WTC11 (cell line): ENCODE measurements around the gene RAPGEF5. TPM values are rescaled to one million over a fixed set of nuclear protein-coding genes. Genes with fewer than 3 reads are reported as not detected.

Experiments used
- ATAC-seq: fragments of 200-7000 bp; cut with Tn5 transposase; 2 replicates; pipeline ENCODE4 v1.10.0; 2021; ENCODE audit warnings: mild to moderate bottlenecking, moderate library complexity
- CTCF ChIA-PET: fragments of 300-600 bp; sonication (Branson Sonifier 250); formaldehyde crosslinking; loops from one replicate; lab custom pipeline; 2021; ENCODE audit warnings: antibody characterized with exemption; lab: Charles Lee
- POLR2A ChIA-PET: fragments of 350-600 bp; sonication (Branson Sonifier 250); formaldehyde crosslinking; loops from one replicate; lab custom pipeline; 2021; ENCODE audit warnings: antibody characterized with exemption; lab: Charles Lee
- DNase-seq: peaks from one replicate; pipeline ENCODE4 v3.0.0; 2021; ENCODE audit warnings: low spot score
- H3K27ac Mint-ChIP-seq: 2 replicates; pipeline ENCODE4 v1.8.0; 2021; ENCODE audit warnings: mixed read lengths
- H3K27me3 Mint-ChIP-seq: 2 replicates; pipeline ENCODE4 v1.8.0; 2021; ENCODE audit warnings: low read depth, mild to moderate bottlenecking, moderate library complexity, mixed read lengths
- H3K36me3 Mint-ChIP-seq: 2 replicates; pipeline ENCODE4 v1.8.0; 2021; ENCODE audit warnings: mixed read lengths
- H3K4me1 Mint-ChIP-seq: 2 replicates; pipeline ENCODE4 v1.8.0; 2022; ENCODE audit warnings: mixed read lengths
- H3K4me3 Mint-ChIP-seq: 2 replicates; pipeline ENCODE4 v1.8.0; 2021; ENCODE audit warnings: mild to moderate bottlenecking, moderate library complexity, mixed read lengths
- H3K9me3 Mint-ChIP-seq: 2 replicates; pipeline ENCODE4 v1.8.0; 2021; ENCODE audit warnings: mixed read lengths
- AFF4 ChIP-seq: sonication (generic); formaldehyde crosslinking; IDR thresholded peaks from 2 replicates; pipeline ENCODE4 v1.8.1; 2023; ENCODE audit warnings: mild to moderate bottlenecking, missing genetic modification reagents, borderline replicate concordance
- CBFB ChIP-seq: sonication (generic); formaldehyde crosslinking; IDR thresholded peaks from 2 replicates; pipeline ENCODE4 v1.8.1; 2022; ENCODE audit warnings: mild to moderate bottlenecking, low read depth, missing genetic modification reagents
- E2F4 ChIP-seq: sonication (generic); formaldehyde crosslinking; IDR thresholded peaks from 2 replicates; pipeline ENCODE4 v1.8.1; 2022; ENCODE audit warnings: low read depth, mild to moderate bottlenecking, moderate library complexity, missing genetic modification reagents, borderline replicate concordance
- FOXJ3 ChIP-seq: sonication (generic); formaldehyde crosslinking; IDR thresholded peaks from 2 replicates; pipeline ENCODE4 v1.9.0; 2021; ENCODE audit warnings: missing genetic modification reagents, mild to moderate bottlenecking, borderline replicate concordance
- FOXP1 ChIP-seq: sonication (generic); formaldehyde crosslinking; IDR thresholded peaks from 2 replicates; pipeline ENCODE4 v1.8.0; 2022; ENCODE audit warnings: missing genetic modification reagents, mild to moderate bottlenecking, moderate library complexity, borderline replicate concordance
- GABPB1 ChIP-seq: sonication (generic); formaldehyde crosslinking; IDR thresholded peaks from 2 replicates; pipeline ENCODE4 v1.8.1; 2023; ENCODE audit warnings: mild to moderate bottlenecking, missing genetic modification reagents
- MXD4 ChIP-seq: fragments of 250-450 bp; sonication (Bioruptor Pico); IDR thresholded peaks from 2 replicates; pipeline ENCODE4 v1.8.0; 2021; ENCODE audit warnings: mild to moderate bottlenecking, moderate library complexity, borderline replicate concordance
- NFATC4 ChIP-seq: fragments of 250-450 bp; sonication (Bioruptor Pico); IDR thresholded peaks from 2 replicates; pipeline ENCODE4 v1.9.0; 2021; ENCODE audit warnings: mild to moderate bottlenecking
- NR2C2 ChIP-seq: sonication (generic); formaldehyde crosslinking; IDR thresholded peaks from 2 replicates; pipeline ENCODE4 v1.8.0; 2022; ENCODE audit warnings: mild to moderate bottlenecking, missing genetic modification reagents
- OVOL2 ChIP-seq: fragments of 250-450 bp; sonication (Bioruptor Pico); IDR thresholded peaks from 2 replicates; pipeline ENCODE4 v1.9.0; 2021; ENCODE audit warnings: mild to moderate bottlenecking, borderline replicate concordance
- PRRX2 ChIP-seq: fragments of 250-450 bp; sonication (Bioruptor Pico); IDR thresholded peaks from 2 replicates; pipeline ENCODE4 v1.8.0; 2021; ENCODE audit warnings: mild to moderate bottlenecking
- SMAD4 ChIP-seq: sonication (generic); formaldehyde crosslinking; IDR thresholded peaks from 2 replicates; pipeline ENCODE4 v1.8.0; 2022; ENCODE audit warnings: mild to moderate bottlenecking, missing genetic modification reagents
- SP1 ChIP-seq: sonication (generic); formaldehyde crosslinking; conservative IDR thresholded peaks from 2 replicates; pipeline ENCODE4 v1.8.1; 2022; ENCODE audit warnings: missing genetic modification reagents
- TEAD4 ChIP-seq: sonication (generic); formaldehyde crosslinking; IDR thresholded peaks from 2 replicates; pipeline ENCODE4 v1.8.0; 2022; ENCODE audit warnings: mild to moderate bottlenecking, missing genetic modification reagents
- USF2 ChIP-seq: sonication (generic); formaldehyde crosslinking; IDR thresholded peaks from 2 replicates; pipeline ENCODE4 v1.8.1; 2023; ENCODE audit warnings: mild to moderate bottlenecking, missing genetic modification reagents, moderate library complexity
- ZBTB43 ChIP-seq: sonication (generic); formaldehyde crosslinking; IDR thresholded peaks from 2 replicates; pipeline ENCODE4 v1.8.1; 2023; ENCODE audit warnings: mild to moderate bottlenecking, missing genetic modification reagents
- ZNF671 ChIP-seq: fragments of 250-450 bp; sonication (Bioruptor Pico); IDR thresholded peaks from 2 replicates; pipeline ENCODE4 v1.8.0; 2021; ENCODE audit warnings: mild to moderate bottlenecking
- total RNA-seq: library from RNA; stranded (reverse); gene quantifications from 3 replicates; pipeline ENCODE4 v1.2.3, GENCODE V29; 2021
- TF ChIP-seq, protein P1 (sequence below): sonication (generic); formaldehyde crosslinking; IDR thresholded peaks from 2 replicates; pipeline ENCODE4 v1.8.1; 2023; ENCODE audit warnings: mild to moderate bottlenecking, moderate library complexity, missing genetic modification reagents
- TF ChIP-seq, protein P2 (sequence below): fragments of 250-450 bp; sonication (Bioruptor Pico); IDR thresholded peaks from 2 replicates; pipeline ENCODE4 v2.1.2; 2022; ENCODE audit warnings: mild to moderate bottlenecking, moderate library complexity
- TF ChIP-seq, protein P3 (sequence below): sonication (generic); formaldehyde crosslinking; conservative IDR thresholded peaks from 2 replicates; pipeline ENCODE4 v1.8.1; 2022; ENCODE audit warnings: mild to moderate bottlenecking, missing genetic modification reagents

RAPGEF5 gene
- total RNA-seq, 1 experiment from 2014 or later = 12.3 TPM

DNA sequence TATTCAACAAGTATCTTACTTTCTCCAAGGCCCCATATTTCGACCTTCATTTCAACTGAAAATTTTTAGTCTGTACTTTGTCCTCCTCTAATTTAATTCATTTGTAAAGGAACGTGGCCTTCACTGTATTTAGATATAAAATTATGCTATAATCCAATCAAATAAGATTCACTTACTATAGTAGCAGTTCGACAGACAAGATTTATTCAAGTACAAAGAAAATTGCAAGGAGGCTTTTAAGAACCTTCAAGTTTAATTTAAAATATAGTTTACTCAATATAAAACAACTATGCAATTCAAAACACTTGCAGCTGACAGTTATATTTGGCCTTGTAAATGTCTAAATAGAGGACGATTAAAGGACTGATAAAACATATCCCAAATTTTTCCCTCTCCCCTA is 85.6 kb downstream of the RAPGEF5 start:
- ChIA-PET POLR2A (no interaction called here), CTCF (no interaction called here)
- peaks cover 6% of the 10 kb centered on the region; the same call in 1 of the 2 replicates for H3K36me3 Mint-ChIP-seq
- H3K27me3 Mint-ChIP-seq = no peaks in the 10 kb centered on the region
- peaks cover 22% of the 10 kb centered on the region for H3K4me1 Mint-ChIP-seq
- H3K27ac Mint-ChIP-seq = no peak overlapping the region
- H3K4me3 Mint-ChIP-seq = no peak overlapping the region
- ATAC-seq = no peak
- H3K9me3 Mint-ChIP-seq = peaks cover 14% of the 10 kb centered on the region
- TF ChIP-seq PRRX2 (CRISPR knock-in tag) (no peak), CBFB (CRISPR knock-in tag) (no peak), NR2C2 (no peak), OVOL2 (no peak), ZBTB43 (CRISPR knock-in tag) (no peak), E2F4 (CRISPR knock-in tag) (no peak), NFATC4 (CRISPR knock-in tag) (no peak), FOXP1 (CRISPR knock-in tag) (no peak), AFF4 (no peak)
- TF ChIP-seq, protein P1, sequence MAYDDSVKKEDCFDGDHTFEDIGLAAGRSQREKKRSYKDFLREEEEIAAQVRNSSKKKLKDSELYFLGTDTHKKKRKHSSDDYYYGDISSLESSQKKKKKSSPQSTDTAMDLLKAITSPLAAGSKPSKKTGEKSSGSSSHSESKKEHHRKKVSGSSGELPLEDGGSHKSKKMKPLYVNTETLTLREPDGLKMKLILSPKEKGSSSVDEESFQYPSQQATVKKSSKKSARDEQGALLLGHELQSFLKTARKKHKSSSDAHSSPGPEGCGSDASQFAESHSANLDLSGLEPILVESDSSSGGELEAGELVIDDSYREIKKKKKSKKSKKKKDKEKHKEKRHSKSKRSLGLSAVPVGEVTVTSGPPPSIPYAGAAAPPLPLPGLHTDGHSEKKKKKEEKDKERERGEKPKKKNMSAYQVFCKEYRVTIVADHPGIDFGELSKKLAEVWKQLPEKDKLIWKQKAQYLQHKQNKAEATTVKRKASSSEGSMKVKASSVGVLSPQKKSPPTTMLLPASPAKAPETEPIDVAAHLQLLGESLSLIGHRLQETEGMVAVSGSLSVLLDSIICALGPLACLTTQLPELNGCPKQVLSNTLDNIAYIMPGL = no peak
- TF ChIP-seq, protein P2, sequence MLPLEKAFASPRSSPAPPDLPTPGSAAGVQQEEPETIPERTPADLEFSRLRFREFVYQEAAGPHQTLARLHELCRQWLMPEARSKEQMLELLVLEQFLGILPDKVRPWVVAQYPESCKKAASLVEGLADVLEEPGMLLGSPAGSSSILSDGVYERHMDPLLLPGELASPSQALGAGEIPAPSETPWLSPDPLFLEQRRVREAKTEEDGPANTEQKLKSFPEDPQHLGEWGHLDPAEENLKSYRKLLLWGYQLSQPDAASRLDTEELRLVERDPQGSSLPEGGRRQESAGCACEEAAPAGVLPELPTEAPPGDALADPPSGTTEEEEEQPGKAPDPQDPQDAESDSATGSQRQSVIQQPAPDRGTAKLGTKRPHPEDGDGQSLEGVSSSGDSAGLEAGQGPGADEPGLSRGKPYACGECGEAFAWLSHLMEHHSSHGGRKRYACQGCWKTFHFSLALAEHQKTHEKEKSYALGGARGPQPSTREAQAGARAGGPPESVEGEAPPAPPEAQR = no peak
- TF ChIP-seq, all 79 proteins: peak for 0
- no peak for DNase-seq

DNA sequence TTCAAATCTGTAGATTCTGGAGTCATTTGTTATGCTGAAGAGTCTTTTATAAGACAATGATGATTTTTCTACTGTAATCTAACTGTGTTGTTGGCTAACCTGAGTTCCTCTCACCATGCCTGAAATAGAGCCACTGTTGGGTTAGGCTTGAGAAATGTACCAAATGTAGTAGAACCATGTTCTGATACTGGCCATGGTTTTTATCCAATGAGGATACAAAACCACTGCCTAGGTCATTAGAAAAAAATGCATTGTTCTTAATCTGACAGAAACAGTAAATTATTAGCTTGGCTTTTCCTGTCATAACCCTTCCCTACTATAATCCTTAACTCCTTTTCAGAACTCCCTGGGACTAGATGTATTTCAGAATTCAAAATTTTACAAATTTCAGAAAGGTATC is 86.6 kb downstream of the RAPGEF5 start:
- Mint-ChIP-seq H3K9me3 (peaks cover 14% of the 10 kb centered on the region), H3K36me3 (peaks cover 6% of the 10 kb centered on the region; the same call in 1 of the 2 replicates), H3K4me3 (no peak overlapping the region), H3K4me1 (peaks cover 22% of the 10 kb centered on the region), H3K27me3 (no peaks in the 10 kb centered on the region), H3K27ac (no peak overlapping the region)
- ChIA-PET POLR2A (no interaction called here), CTCF (interaction anchor here (0.6 to 1.2 kb wide), 2 partner anchors 160 to 166 kb away, joined by 3 to 4 read pairs; no protein-coding TSS in a partner anchor)
- DNase-seq = no peak
- no peak for ATAC-seq
- TF ChIP-seq MXD4 (CRISPR knock-in tag) (no peak), USF2 (no peak), SP1 (CRISPR knock-in tag) (no peak), GABPB1 (CRISPR knock-in tag) (no peak), ZNF671 (no peak), TEAD4 (no peak), CBFB (CRISPR knock-in tag) (no peak), FOXJ3 (CRISPR knock-in tag) (no peak), SMAD4 (CRISPR knock-in tag) (no peak), AFF4 (no peak)
- TF ChIP-seq, protein P3, sequence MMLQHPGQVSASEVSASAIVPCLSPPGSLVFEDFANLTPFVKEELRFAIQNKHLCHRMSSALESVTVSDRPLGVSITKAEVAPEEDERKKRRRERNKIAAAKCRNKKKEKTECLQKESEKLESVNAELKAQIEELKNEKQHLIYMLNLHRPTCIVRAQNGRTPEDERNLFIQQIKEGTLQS (CRISPR knock-in tag) = no peak
